ENCODE measurements around the gene SPOCK2.

SPOCK2 gene

DNA sequence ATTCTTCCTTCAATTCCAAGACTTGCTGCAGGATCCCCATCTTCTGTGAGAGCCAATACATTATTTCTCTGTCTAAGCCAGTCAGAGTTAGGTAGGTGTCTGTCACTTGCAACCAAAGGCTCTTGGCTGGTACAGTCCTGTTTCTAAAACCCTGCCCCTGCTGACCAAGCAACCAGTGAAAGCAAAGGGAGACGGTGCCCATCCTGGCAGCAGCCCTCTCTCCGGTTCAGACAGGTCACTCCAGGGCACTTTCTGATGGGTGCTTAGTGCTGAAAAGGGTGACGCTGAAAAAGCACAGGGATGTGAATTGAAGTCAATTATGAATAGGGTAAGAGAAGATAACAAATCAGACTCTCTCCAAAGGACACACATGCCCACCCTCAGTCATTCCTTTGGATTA lies 37.5 kb downstream of the SPOCK2 start:
- no peak for DNase-seq (ENCODE audit: low read depth)
- no peak overlapping the region for H3K4me3 ChIP-seq (ENCODE audit: control insufficient read depth, low read depth, low read length)
- TF ChIP-seq, protein P1, sequence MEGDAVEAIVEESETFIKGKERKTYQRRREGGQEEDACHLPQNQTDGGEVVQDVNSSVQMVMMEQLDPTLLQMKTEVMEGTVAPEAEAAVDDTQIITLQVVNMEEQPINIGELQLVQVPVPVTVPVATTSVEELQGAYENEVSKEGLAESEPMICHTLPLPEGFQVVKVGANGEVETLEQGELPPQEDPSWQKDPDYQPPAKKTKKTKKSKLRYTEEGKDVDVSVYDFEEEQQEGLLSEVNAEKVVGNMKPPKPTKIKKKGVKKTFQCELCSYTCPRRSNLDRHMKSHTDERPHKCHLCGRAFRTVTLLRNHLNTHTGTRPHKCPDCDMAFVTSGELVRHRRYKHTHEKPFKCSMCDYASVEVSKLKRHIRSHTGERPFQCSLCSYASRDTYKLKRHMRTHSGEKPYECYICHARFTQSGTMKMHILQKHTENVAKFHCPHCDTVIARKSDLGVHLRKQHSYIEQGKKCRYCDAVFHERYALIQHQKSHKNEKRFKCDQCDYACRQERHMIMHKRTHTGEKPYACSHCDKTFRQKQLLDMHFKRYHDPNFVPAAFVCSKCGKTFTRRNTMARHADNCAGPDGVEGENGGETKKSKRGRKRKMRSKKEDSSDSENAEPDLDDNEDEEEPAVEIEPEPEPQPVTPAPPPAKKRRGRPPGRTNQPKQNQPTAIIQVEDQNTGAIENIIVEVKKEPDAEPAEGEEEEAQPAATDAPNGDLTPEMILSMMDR (conservative IDR thresholded peaks at IDR 0.05; ENCODE audit: control insufficient read depth, insufficient read depth, low read depth, low read length): no peak

DNA sequence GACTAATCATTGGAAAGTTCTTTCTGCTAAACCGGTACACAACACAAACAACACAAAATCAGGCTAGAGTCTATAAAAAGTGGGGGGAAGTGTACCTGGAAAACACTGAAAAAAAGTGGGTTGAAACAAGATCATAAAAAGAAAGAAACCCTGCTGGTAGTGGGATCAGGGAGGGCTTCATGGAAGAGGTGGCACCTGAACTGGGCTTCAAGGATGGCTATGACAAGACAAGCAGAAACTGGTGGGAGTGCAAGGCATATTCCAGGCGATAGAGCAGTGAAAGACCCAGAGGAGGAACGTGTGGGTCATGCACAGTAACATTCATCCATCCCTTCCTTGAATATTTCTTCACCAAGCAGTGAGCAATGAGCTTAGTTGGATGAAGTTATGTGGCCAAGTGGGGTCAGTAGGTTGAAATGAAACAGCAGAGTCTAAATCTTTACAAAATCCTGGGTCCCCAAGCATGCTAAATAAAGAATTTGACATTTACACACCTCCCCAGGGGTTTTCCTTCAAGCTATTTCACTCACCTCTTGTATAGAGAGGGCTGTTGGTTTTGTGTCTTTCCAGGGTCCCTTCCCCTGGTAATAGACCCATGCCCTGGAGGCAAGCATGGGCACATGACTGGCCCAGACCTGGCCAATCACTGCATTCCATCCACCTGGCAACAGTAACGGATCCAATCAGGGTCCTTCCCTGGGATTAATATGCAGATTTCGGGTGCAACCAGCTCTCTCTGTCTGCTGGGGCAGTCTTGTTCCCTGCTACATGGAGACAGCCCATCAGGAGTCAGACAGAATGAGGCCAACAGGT lies 38.2 kb downstream of the SPOCK2 start:
- DNase-seq (ENCODE audit: low read depth): no peak
- TF ChIP-seq, protein P1 (conservative IDR thresholded peaks at IDR 0.05; ENCODE audit: control insufficient read depth, insufficient read depth, low read depth, low read length): no peak
- no peak overlapping the region for H3K4me3 ChIP-seq (ENCODE audit: control insufficient read depth, low read depth, low read length)

DNA sequence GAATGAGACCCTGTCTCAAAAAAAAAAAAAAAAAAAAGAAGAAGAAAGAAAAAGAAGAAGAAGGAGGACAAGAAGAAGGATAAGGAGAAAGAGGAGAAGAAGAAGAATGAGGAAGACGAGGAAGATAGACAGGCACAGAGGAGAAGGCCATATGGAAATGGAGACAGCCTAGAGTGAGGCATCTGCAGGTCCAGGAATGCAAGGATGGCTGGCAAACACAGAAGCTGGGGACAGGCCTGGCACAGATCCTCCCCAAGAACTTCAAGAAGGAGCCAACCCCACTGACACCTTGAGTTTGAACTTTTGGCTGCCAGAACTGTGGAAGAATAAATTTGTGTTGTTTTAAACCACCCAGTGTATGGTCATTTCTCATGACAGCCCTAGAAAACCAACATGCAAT lies 38.9 kb downstream of the SPOCK2 start:
- DNase-seq (ENCODE audit: low read depth): no peak
- H3K4me3 ChIP-seq (ENCODE audit: control insufficient read depth, low read depth, low read length): no peak overlapping the region
- TF ChIP-seq, protein P1 (conservative IDR thresholded peaks at IDR 0.05; ENCODE audit: control insufficient read depth, insufficient read depth, low read depth, low read length): no peak

DNA sequence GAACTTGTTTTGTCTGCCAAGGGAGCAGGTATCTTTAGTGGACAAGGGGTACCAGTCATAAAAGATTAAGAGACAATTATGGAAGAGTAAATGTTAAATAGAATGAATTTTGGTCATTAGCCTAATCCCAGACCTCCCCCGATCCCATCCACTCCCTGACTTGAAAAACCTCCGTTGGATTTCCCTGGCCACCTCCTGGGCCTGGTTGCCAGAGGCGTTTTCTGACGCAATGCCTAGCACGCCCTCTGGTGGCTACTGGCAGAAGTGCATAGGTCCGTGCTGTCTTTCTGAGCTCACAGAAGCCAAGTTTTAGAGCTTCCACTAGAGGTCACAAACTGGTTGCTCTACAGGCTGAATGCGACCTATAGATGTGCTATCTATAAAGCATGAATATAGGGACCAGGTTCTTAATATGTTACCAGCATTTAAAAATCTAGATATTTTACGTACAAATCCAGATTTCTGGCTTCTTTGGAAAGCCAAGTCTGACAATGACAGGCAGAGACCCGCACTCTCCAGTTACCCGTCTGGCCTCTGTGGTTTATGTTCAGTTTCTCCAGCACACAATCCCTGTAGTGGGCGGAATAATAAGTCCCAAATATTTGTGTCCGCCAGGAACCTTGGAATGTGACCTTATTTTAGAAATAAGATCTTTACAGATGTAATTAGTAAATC lies 39.8 kb downstream of the SPOCK2 start:
- peak; percentile 92 for DNase-seq (ENCODE audit: low read depth)
- no peak overlapping the region for H3K4me3 ChIP-seq (ENCODE audit: control insufficient read depth, low read depth, low read length)
- TF ChIP-seq, protein P1 (conservative IDR thresholded peaks at IDR 0.05; ENCODE audit: control insufficient read depth, insufficient read depth, low read depth, low read length): peak; percentile 100

DNA sequence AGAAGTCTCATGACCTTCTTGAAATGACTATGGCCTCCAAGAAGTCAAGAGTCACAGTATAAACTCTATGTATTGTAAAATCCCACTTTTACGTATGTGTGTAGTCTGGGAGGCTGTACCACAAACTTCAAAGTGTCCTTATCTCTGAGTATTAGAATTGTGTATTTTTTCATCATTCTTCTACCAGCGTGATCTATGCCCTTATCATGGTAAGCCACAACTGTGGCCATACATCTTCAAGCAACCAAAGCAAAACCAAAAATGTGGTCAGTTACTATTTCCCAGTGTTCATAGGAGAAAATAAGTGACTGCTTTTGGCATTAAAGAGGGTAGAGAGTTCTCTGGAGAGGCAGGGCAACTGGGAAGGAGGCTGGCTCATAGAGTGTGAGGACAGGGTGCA lies 42.8 kb downstream of the SPOCK2 start:
- DNase-seq (ENCODE audit: low read depth): no peak
- TF ChIP-seq, protein P1 (conservative IDR thresholded peaks at IDR 0.05; ENCODE audit: control insufficient read depth, insufficient read depth, low read depth, low read length): no peak
- no peak overlapping the region for H3K4me3 ChIP-seq (ENCODE audit: control insufficient read depth, low read depth, low read length)

DNA sequence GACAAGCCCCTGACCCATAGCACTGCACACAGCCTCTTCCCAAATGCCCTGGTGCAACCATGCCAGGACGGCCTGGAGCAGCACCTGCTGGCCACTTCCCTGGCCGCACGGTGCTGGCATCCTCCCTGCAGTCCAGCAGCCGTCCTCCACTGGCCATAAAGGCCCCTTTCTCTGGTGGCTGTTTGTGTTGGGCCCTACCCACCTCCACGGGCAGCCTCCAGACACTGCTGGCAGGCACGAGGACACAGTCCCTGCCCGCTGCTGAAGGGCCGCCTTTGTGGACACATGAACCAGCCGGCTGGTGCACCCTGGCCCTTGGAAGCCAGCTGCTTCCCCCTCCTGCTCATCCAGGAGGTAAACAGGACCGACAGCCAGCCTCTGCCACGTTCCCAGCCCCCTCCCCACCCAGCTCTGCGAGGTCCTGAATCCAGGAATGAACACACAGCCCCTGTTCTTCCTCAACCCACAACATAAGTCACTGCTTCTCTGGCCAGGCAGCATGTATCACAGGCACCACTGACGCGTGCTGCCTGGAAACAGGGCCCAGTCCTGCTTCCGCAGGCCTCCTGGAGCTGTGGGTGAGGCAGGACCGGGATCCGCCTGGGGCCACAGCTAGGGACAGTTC lies 43.8 kb downstream of the SPOCK2 start:
- no peak overlapping the region for H3K4me3 ChIP-seq (ENCODE audit: control insufficient read depth, low read depth, low read length)
- TF ChIP-seq, protein P1 (conservative IDR thresholded peaks at IDR 0.05; ENCODE audit: control insufficient read depth, insufficient read depth, low read depth, low read length): peak; percentile 16
- DNase-seq (ENCODE audit: low read depth): no peak
